ENCODE data around the gene MYH13. TPM values are rescaled to one million over a fixed set of nuclear protein-coding genes. Genes with fewer than 3 reads are reported as not detected.

MYH13 gene
- total RNA-seq, 4 donors from 2014 or later = not detected

GRCh38 chr17:10313037-10313672 is 59.7 kb downstream of the MYH13 start:
- Histone ChIP-seq H3K36me3 (no peaks in the 10 kb centered on the region), H3K27ac (no peak overlapping the region), H3K4me3 (no peak overlapping the region), H3K9me3 (no peaks in the 10 kb centered on the region), H3K27me3 (peaks cover 6% of the 10 kb centered on the region), H3K4me1 (peaks cover 0 to 9% (median 0%) of the 10 kb centered on the region in 3 donors)
- TF ChIP-seq POLR2AphosphoS5 (IDR thresholded peaks at IDR 0.05) (no peak), POLR2A (IDR thresholded peaks at IDR 0.05) (no peak), EP300 (IDR thresholded peaks at IDR 0.05) (no peak), CTCF (IDR thresholded peaks at IDR 0.05) (no peak)
- ATAC-seq = no peak
- WGBS, 2 donors (ENCODE audit: low coverage in 1 of 2) = 89 to 90% methylated on average over 12 to 17 of the region's 17 CpGs

- WGBS, 2 donors (ENCODE audit: low coverage in 1 of 2) = 41 to 75% methylated on average over 2 to 5 of the region's 6 CpGs
- Histone ChIP-seq H3K4me3 (no peak overlapping the region), H3K36me3 (no peaks in the 10 kb centered on the region), H3K4me1 (no peaks in the 10 kb centered on the region), H3K27me3 (peaks cover 6% of the 10 kb centered on the region), H3K27ac (no peak overlapping the region), H3K9me3 (no peaks in the 10 kb centered on the region)
- TF ChIP-seq POLR2A (IDR thresholded peaks at IDR 0.05) (no peak), CTCF (IDR thresholded peaks at IDR 0.05) (no peak), EP300 (IDR thresholded peaks at IDR 0.05) (no peak), POLR2AphosphoS5 (IDR thresholded peaks at IDR 0.05) (no peak)
- ATAC-seq = no peak
Measured at GRCh38 chr17:10311131-10311530, 61.7 kb downstream of the MYH13 start.

- Histone ChIP-seq H3K27me3 (peaks cover 6% of the 10 kb centered on the region), H3K27ac (no peak overlapping the region), H3K4me1 (no peaks in the 10 kb centered on the region), H3K9me3 (no peaks in the 10 kb centered on the region), H3K4me3 (no peak overlapping the region), H3K36me3 (no peaks in the 10 kb centered on the region)
- WGBS, 2 donors (ENCODE audit: low coverage in 1 of 2) = 87 to 92% methylated on average over 5 to 30 of the region's 44 CpGs
- TF ChIP-seq POLR2AphosphoS5 (IDR thresholded peaks at IDR 0.05) (no peak), EP300 (IDR thresholded peaks at IDR 0.05) (no peak), CTCF (IDR thresholded peaks at IDR 0.05) (no peak), POLR2A (IDR thresholded peaks at IDR 0.05) (no peak)
- no peak for ATAC-seq
Measured at GRCh38 chr17:10309003-10309974, 63.5 kb downstream of the MYH13 start.

- no peak for ATAC-seq
- Histone ChIP-seq H3K27ac (no peak overlapping the region), H3K27me3 (peaks cover 13% of the 10 kb centered on the region), H3K36me3 (no peaks in the 10 kb centered on the region), H3K4me3 (no peak overlapping the region), H3K9me3 (peaks cover 0 to 3% (median 0%) of the 10 kb centered on the region in 3 donors), H3K4me1 (no peaks in the 10 kb centered on the region)
- no peak for TF ChIP-seq POLR2A (IDR thresholded peaks at IDR 0.05)
- TF ChIP-seq EP300 (IDR thresholded peaks at IDR 0.05) = no peak
- no peak for TF ChIP-seq POLR2AphosphoS5 (IDR thresholded peaks at IDR 0.05)
- TF ChIP-seq CTCF (IDR thresholded peaks at IDR 0.05) = no peak
- WGBS, 2 donors (ENCODE audit: low coverage in 1 of 2) = 92 to 93% methylated on average over 4 of the region's 5 CpGs
Measured at GRCh38 chr17:10306585-10306984, 66.2 kb downstream of the MYH13 start.
